RCC 7860 (cell line): Measurements from ENCODE around the gene TPRX1.
"Not testable (repeated sequence)": the region's sequence is repeated elsewhere in the genome, so short reads cannot be mapped to it uniquely, and the experiment has no call there.

Source experiments
- DNase-seq: peaks from one replicate; pipeline ENCODE4 v3.0.0-alpha.2; 2015; ENCODE audit warnings: low spot score
- FAIRE-seq: peaks from 2 replicates; lab custom pipeline; 2012; peaks lifted over from hg19 to GRCh38; lab: Jason Lieb, UNC

TPRX1 gene

GRCh38 chr19:47768604-47769003 is 35.7 kb downstream of the TPRX1 start:
- FAIRE-seq (no peak), DNase-seq (no peak)

- no peak for FAIRE-seq
Observed at GRCh38 chr19:47767349-47767748, 37.0 kb downstream of the TPRX1 start.

GRCh38 chr19:47766670-47767069 is 37.7 kb downstream of the TPRX1 start:
- DNase-seq = no peak
- FAIRE-seq = no peak

More at GRCh38 chr19:47767349-47767748, 37.0 kb downstream of the TPRX1 start:
- no peak for DNase-seq

- no peak for FAIRE-seq
- no peak for DNase-seq
Observed at GRCh38 chr19:47766359-47766620, 38.1 kb downstream of the TPRX1 start.

- no peak for DNase-seq
Observed at GRCh38 chr19:47765523-47766358, 38.6 kb downstream of the TPRX1 start.

GRCh38 chr19:47764705-47765104 is 39.6 kb downstream of the TPRX1 start:
- DNase-seq, FAIRE-seq: not testable (repeated sequence)

More at GRCh38 chr19:47765523-47766358, 38.6 kb downstream of the TPRX1 start:
- FAIRE-seq = no peak

DNA sequence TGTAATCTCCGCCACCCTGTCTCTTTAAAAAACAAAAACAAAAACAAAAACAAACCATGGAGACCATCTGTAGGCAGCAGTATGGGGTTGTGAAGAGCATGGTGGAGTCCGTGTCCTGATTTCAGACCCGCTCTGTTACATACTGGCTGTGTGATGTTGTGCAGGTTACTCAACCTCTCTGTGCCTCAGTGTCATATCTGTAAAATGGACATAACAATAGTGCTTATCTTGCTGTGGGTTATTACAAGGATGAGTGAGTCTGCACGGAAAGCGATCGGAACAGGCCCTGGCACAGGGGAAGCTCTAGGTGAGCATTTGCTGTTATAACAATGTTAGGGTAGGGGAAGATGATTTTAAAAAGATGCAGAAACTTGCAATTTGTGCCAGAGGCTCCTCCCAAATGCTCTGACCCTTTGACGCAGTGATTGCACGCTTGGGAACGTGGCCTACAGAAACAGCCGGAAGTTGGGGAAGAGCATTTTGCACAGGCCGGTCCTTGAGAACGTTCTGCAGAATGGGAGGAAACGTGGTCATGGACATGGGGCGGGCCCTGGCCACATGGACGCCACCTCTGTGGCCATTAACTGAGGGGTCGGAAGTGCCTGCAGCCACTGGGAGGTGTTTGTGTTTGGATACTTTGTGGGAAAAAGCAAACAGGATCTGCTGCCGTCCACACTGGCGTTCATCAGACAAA is 41.6 kb downstream of the TPRX1 start:
- FAIRE-seq = no peak
- DNase-seq = no peak

DNA sequence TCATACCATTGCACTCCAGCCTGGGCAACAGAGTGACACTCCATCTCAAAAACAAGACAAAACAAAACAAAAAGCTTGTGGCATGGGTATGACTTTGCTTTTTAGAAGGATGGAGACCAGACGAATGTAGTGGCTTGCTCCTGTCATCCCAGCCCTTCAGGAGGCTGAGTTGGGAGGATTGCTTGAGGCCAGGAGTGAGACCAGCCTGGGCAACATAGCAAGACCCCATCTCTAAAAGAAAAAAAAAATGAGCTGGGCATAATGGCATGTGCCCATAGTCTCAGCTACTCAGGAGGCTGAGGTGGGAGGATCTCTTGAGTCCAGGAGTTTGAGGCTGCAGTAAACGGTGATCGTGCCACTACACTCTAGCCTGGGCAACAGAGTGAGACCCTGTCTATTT is 42.2 kb downstream of the TPRX1 start:
- FAIRE-seq (no peak), DNase-seq (no peak)

DNA sequence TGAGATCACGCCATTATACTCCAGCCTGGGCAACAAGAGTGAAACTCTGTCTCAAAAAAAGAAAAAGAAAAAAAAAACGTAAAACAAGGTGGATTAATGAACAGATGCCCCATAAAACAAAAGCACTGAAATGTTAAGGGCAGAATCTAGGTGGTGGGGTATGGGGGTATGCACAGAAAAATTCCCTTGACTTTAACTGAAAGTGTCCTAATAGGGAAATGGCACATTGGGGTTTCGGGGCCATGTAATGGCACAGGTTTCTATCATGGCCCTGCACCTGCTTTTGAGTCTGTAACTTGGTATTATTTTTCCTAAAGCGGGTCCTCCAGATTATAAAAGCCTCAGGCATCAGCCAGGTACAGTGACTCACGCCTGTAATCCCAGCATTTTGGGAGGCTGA is 42.8 kb downstream of the TPRX1 start:
- FAIRE-seq (no peak), DNase-seq (no peak)

DNA sequence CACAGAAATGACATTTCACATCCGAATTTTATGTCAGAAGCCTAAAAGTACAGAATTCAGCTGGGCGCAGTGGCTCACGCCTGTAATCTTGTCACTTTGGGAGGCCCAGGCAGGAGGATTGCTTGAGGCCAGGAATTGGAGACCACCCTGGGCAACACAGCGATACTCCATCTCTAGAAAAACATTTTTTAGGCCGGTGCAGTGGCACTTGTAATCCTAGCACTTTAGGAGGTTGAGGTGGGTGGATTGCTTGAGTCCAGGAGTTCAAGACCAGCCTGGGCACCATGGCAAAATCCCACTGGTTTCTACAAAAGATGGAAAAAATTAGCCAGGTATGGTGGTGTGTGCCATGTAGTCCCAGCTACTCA is 43.7 kb downstream of the TPRX1 start:
- FAIRE-seq = no peak
- no peak for DNase-seq

DNA sequence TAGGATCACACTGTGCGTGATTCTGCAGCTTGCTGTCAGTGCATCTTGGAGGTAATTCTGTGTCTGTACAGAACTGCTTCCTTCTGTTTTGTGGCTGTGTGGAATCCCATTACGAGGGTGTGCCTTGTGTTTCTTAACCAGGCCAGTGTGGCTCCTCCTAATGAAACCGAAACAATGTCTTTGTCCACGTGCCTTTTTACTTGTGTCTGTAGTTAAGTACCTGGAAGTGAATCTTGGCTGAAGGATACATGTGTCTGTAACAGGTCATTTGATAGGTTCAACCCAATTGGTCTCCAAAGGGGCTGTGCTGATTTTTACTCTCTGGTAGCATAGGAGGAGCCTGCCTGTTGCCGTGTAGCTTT is 45.9 kb downstream of the TPRX1 start:
- DNase-seq (no peak), FAIRE-seq (no peak)

- FAIRE-seq (no peak), DNase-seq (no peak)
Observed at GRCh38 chr19:47757617-47758442, 46.5 kb downstream of the TPRX1 start.

GRCh38 chr19:47756953-47757608 is 47.3 kb downstream of the TPRX1 start:
- DNase-seq (no peak), FAIRE-seq (no peak)

DNA sequence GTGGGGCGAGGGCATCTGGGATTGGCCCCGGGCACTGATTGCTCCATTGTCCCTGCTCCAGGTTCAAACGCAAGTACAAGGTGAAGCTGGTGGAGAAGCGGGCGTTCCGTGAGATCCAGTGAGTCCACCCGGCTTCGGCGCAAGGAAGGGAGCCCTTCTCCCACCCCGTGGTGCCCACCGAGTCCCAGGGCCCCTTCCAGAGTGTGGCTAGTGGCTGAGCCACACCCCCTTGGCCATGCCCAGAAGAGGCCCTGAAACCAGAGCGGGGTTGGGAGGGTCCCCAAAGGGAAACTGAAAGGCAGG is 47.8 kb downstream of the TPRX1 start:
- no peak for FAIRE-seq

DNA sequence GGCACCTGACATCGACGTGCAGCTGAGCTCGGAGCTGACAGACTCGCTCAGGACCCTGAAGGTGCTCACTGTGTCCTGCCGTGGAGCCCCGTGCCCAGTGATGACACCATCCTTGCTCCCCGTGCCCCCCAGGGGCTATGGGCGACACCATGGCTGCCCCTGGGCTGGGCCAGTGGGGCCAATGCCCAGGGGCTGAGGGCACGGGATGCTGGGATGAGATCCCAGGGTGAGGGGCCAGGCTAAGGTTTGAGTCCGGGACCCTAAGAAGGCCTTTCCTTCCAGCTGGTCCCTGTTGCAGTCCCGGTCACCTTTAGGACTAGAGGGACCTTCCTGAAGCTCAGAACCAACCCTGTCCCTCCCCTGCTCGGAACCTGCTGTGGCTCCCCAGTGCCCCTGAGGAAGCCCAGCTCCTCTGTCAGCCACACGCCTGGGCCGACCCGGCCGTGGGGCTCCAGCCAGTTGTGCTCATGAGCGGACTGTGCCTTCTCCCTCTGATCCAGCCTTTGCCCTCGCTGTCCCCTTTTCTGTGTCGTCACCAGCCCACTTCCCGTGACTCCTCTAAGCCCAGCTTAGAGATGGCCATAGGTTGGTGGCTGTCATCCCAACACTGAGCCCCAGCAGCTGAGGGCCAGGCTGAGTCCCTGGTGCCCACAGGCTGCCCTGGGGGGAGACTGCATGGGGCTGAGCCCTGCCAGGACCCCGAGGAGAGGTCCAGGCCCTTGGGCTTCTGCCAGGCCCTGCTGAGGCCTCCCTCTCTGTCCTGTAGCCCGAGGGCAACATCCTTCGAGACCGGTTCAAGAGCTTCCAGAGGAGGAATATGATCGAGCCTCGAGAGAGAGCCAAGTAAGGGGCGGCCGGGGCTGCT is 48.4 kb downstream of the TPRX1 start:
- DNase-seq (no peak), FAIRE-seq (no peak)

More for the DNA sequence above, 47.8 kb downstream of the TPRX1 start:
- DNase-seq = no peak

DNA sequence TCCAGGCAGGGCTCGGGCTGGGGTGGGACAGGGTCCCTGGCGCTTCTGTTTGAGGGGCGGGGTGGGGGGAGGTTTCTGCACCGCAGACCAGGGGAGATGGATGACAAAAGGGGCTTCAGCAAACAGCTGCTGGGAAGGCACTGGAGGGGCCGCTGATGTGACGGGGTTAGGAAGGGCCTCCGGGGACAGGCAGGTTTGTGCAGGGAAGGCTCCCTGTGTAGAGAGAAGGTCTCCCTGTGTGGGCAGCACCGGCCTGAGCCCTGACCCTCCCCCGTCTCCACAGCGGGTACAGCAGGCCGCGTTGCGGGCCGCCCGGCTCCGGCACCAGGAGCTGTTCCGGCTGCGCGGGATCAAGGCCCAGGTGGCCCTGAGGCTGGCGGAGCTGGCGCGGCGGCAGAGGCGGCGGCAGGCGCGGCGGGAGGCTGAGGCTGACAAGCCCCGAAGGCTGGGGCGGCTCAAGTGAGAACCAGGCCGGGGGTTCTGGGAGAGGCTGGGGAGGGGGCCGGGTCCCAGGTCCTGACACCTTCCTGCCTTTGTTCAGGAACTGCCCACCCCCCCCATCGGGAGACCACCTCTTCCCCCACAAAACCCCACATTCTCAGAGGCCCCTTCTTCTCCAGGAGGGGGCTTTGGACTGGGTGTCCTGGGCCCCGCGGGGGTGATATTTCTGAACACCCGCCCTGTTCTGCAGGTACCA is 49.1 kb downstream of the TPRX1 start:
- FAIRE-seq = no peak
- DNase-seq = no peak

DNA sequence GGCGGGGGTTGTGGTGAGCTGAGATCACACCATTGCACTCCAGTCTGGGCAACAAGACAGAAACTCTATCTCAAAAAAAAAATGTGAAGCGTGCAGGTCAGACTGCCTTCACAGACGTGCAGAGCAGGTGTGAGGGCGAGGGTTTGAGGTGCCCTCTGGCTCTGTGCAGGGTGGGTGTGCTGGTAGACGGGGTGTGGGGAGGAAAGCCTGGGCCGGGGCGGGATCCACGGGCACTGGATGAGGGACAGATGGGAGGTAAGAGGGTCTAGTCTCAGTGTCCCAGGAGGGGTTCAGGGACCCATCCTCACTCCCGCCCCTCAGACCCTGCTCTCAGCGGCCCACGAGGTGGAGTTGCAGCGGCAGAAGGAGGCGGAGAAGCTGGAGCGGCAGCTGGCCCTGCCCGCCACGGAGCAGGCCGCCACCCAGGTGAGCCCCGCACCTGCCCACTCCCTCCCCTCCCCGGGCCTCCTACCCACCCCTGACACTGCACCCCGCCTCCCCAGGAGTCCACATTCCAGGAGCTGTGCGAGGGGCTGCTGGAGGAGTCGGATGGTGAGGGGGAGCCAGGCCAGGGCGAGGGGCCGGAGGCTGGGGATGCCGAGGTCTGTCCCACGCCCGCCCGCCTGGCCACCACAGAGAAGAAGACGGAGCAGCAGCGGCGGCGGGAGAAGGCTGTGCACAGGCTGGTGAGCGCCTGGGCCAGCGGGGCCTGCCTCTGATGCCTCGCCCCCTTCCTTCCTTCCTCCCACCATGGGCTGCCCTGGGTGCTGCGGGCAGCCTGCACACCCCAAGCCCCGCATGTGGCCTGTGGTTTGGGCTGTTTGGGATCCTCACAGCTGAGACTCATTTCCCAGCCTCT is 49.9 kb downstream of the TPRX1 start:
- no peak for DNase-seq
- no peak for FAIRE-seq

- no peak for FAIRE-seq
- DNase-seq = no peak
Observed at GRCh38 chr19:47752440-47753211, 51.7 kb downstream of the TPRX1 start.
